ENCODE data around the gene TUBB1.

Gene TUBB1

GRCh38 chr20:58973866-58974265 lies 45.4 kb upstream of the TUBB1 start:
- ChIA-PET POLR2A (no interaction called here), CTCF (no interaction called here)
- no peak for TF ChIP-seq ZNF658 (tag by site-specific recombination; IDR thresholded peaks at IDR 0.05)
- peak; percentile 81 for TF ChIP-seq ZNF513 (tag by site-specific recombination; IDR thresholded peaks at IDR 0.05)
- Histone ChIP-seq H3K4me1 (ENCODE audit: control insufficient read depth, insufficient read depth, low read length) (no peaks in the 10 kb centered on the region), H3K36me3 (ENCODE audit: control insufficient read depth in 2 of 2, insufficient read depth in 1 of 2, low read length in 2 of 2) (no peaks in the 10 kb centered on the region), H3K4me3 (ENCODE audit: low read depth, low read length) (no peak overlapping the region), H3K27ac (ENCODE audit: extremely low read depth, low read depth, low read length) (no peak overlapping the region), H3K9me3 (ENCODE audit: control insufficient read depth, insufficient read depth, low read depth, low read length) (no peaks in the 10 kb centered on the region)

GRCh38 chr20:58975353-58975752 lies 43.9 kb upstream of the TUBB1 start:
- H3K4me1 ChIP-seq (ENCODE audit: control insufficient read depth, insufficient read depth, low read length): no peaks in the 10 kb centered on the region
- no peaks in the 10 kb centered on the region for H3K36me3 ChIP-seq (ENCODE audit: control insufficient read depth in 2 of 2, insufficient read depth in 1 of 2, low read length in 2 of 2)
- H3K4me3 ChIP-seq (ENCODE audit: low read depth, low read length): no peak overlapping the region
- no peaks in the 10 kb centered on the region for H3K9me3 ChIP-seq (ENCODE audit: control insufficient read depth, insufficient read depth, low read depth, low read length)
- no peak overlapping the region for H3K27ac ChIP-seq (ENCODE audit: extremely low read depth, low read depth, low read length)
- ChIA-PET POLR2A (no interaction called here), CTCF (interaction anchor here (0.6 kb wide), 1 partner anchor 8 kb away, joined by 3 read pairs; no protein-coding TSS in a partner anchor)
- TF ChIP-seq ZBTB11 (tag by site-specific recombination; conservative IDR thresholded peaks at IDR 0.05; ENCODE audit: low read depth) (no peak), SALL2 (tag by site-specific recombination; IDR thresholded peaks at IDR 0.05; ENCODE audit: borderline replicate concordance) (no peak), OVOL3 (tag by site-specific recombination; IDR thresholded peaks at IDR 0.05) (no peak), ZBTB8A (tag by site-specific recombination; IDR thresholded peaks at IDR 0.05) (no peak), ZNF555 (tag by site-specific recombination; conservative IDR thresholded peaks at IDR 0.05) (no peak), ZNF239 (tag by site-specific recombination; IDR thresholded peaks at IDR 0.05) (no peak), ZNF560 (tag by site-specific recombination; IDR thresholded peaks at IDR 0.05; ENCODE audit: borderline replicate concordance) (no peak), ZNF223 (tag by site-specific recombination; IDR thresholded peaks at IDR 0.05) (no peak), PATZ1 (tag by site-specific recombination; IDR thresholded peaks at IDR 0.05) (no peak), SETDB1 (IDR thresholded peaks at IDR 0.05; ENCODE audit: insufficient read length, low read length) (peak; percentile 98), ZNF626 (tag by site-specific recombination; IDR thresholded peaks at IDR 0.05) (0 out of 2 replicates have a peak, but pooled peaks have one; percentile 28), ZBTB44 (tag by site-specific recombination; IDR thresholded peaks at IDR 0.05) (no peak), ZFP37 (tag by site-specific recombination; IDR thresholded peaks at IDR 0.05) (no peak), ZFP69B (tag by site-specific recombination; IDR thresholded peaks at IDR 0.05) (no peak), ZNF707 (tag by site-specific recombination; IDR thresholded peaks at IDR 0.05) (no peak), TRIM28 (IDR thresholded peaks at IDR 0.05; ENCODE audit: borderline replicate concordance, low read length) (peak; percentile 42; the same call in 1 of the 2 replicates), ZNF354C (tag by site-specific recombination; IDR thresholded peaks at IDR 0.05; ENCODE audit: borderline replicate concordance, low read depth) (no peak)
